ENCODE results near the gene ZNF800.

ZNF800 gene

DNA sequence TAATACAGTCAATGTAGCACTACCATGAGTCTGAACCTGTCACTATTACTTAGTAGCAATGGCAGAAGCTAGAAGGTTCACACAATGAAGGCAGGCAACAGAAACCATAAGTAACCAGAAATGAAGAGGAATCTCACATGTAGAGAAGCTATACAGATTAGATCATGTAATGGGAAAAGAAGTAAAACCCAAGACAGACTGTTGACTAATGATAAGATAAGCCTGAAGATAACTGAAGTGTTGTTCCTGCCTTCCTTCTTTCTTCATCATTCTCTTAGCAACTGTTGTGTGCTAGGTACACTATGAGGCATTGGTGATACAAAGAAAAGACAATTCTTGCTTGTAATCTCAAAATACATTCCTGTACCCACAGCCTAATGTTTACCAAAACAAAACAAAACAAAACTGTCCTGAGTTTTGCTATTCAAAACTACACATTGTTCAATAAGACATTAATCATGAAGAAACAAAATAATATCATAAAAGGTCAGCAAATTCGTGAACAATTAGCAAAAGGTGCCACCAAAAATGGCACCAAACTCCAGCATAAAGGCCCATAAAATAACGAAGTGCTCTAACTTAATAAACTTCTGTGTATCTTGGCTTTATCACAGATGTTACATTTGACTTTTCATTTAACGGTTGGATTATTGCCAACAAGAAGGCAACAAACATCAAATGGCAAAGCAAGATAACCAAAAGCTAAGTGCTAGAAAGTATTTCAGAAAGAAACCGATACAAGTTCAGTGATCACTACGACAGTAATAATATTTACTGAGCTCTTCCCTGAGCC lies 27.1 kb downstream of the ZNF800 start:
- TF ChIP-seq FOXP2 (optimal IDR thresholded peaks at IDR 0.05; ENCODE audit: borderline replicate concordance, extremely low read depth, extremely low read length, insufficient read depth): no peak
- no peak for TF ChIP-seq POLR2AphosphoS5 (IDR thresholded peaks at IDR 0.05; ENCODE audit: low read depth, low read length)

DNA sequence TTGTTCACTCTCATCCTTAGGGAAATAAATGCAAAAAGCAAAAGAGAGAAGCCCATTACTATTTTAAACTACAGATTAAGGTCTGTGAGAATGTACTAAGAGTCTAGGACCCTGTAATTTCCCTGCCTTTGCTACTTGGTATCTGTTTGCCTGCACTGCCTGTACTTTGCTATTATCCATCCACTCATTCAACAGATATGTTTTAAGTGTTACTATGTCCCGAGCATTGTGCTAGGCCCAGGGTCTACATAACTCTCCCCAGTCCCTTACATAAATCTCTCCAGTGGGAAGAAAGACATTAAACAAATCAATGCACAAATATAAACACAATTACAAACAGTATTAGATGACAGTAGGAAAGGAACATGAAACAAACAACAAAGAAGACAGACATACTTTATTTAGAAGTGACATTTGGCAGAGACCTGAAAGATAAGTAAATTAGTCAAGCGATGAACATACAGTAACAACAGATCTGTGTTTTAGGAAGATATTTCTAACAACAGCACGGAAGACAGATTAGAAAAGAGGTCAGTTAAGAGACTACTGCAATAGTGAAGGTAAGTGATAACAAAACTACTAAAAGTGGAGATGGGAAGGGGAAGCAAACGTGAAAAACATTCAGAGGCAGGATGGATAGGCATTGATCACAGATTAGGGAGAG lies 30.0 kb downstream of the ZNF800 start:
- TF ChIP-seq SIN3A (IDR thresholded peaks at IDR 0.05; ENCODE audit: borderline replicate concordance, insufficient read depth, low read length): no peak
- TF ChIP-seq POLR2AphosphoS5 (IDR thresholded peaks at IDR 0.05; ENCODE audit: low read depth, low read length): no peak
- TF ChIP-seq, protein P1, sequence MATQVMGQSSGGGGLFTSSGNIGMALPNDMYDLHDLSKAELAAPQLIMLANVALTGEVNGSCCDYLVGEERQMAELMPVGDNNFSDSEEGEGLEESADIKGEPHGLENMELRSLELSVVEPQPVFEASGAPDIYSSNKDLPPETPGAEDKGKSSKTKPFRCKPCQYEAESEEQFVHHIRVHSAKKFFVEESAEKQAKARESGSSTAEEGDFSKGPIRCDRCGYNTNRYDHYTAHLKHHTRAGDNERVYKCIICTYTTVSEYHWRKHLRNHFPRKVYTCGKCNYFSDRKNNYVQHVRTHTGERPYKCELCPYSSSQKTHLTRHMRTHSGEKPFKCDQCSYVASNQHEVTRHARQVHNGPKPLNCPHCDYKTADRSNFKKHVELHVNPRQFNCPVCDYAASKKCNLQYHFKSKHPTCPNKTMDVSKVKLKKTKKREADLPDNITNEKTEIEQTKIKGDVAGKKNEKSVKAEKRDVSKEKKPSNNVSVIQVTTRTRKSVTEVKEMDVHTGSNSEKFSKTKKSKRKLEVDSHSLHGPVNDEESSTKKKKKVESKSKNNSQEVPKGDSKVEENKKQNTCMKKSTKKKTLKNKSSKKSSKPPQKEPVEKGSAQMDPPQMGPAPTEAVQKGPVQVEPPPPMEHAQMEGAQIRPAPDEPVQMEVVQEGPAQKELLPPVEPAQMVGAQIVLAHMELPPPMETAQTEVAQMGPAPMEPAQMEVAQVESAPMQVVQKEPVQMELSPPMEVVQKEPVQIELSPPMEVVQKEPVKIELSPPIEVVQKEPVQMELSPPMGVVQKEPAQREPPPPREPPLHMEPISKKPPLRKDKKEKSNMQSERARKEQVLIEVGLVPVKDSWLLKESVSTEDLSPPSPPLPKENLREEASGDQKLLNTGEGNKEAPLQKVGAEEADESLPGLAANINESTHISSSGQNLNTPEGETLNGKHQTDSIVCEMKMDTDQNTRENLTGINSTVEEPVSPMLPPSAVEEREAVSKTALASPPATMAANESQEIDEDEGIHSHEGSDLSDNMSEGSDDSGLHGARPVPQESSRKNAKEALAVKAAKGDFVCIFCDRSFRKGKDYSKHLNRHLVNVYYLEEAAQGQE (IDR thresholded peaks at IDR 0.05; ENCODE audit: insufficient read depth in 1 of 2, low read depth in 2 of 2, low read length in 2 of 2): no peak
- TF ChIP-seq FOXP2 (optimal IDR thresholded peaks at IDR 0.05; ENCODE audit: borderline replicate concordance, extremely low read depth, extremely low read length, insufficient read depth): no peak
- no peak for TF ChIP-seq TAF1 (IDR thresholded peaks at IDR 0.05; ENCODE audit: borderline replicate concordance, insufficient read depth, low read length)

DNA sequence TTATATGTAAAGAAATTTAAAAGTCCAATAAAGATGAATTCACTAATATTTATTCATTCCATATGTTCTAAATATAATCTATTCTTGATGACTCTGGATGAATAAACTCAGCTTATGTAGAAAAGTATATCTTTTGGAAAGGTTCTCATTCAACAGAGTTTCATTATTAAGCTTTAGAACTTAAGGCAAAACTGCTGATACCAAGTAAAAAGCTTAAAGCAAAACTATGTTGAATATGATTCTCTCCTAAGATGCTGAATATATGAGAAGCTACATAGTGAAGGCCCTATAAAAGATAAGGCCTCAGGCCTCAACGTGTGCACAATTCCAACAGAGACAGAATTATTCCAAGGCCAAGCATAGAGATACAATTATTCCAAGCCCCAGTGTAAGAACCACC lies 30.8 kb downstream of the ZNF800 start:
- TF ChIP-seq SIN3A (IDR thresholded peaks at IDR 0.05; ENCODE audit: borderline replicate concordance, insufficient read depth, low read length) (no peak), POLR2AphosphoS5 (IDR thresholded peaks at IDR 0.05; ENCODE audit: low read depth, low read length) (no peak), FOXP2 (optimal IDR thresholded peaks at IDR 0.05; ENCODE audit: borderline replicate concordance, extremely low read depth, extremely low read length, insufficient read depth) (no peak), TAF1 (IDR thresholded peaks at IDR 0.05; ENCODE audit: borderline replicate concordance, insufficient read depth, low read length) (no peak)
- TF ChIP-seq, protein P1 (IDR thresholded peaks at IDR 0.05; ENCODE audit: insufficient read depth in 1 of 2, low read depth in 2 of 2, low read length in 2 of 2): no peak

DNA sequence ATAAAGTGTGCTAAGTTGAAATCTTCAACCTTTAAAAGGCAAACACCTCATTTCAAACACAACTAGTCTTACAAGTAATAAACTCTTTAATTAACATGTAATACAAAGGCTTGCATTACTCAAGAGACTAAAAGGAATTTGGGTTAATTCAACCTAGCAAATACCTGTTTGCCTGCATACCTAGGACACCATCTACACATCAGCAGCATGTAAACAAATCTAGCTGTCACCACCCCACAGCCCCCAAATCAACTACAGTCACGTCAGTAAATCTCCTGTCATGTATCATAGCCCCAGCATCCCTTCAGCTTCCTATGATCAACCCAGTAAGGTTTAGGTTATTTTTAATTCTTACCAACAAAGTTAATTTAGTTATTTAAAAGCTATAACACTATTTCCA lies 33.5 kb downstream of the ZNF800 start:
- no peak for TF ChIP-seq SIN3A (IDR thresholded peaks at IDR 0.05; ENCODE audit: borderline replicate concordance, insufficient read depth, low read length)
- TF ChIP-seq FOXP2 (optimal IDR thresholded peaks at IDR 0.05; ENCODE audit: borderline replicate concordance, extremely low read depth, extremely low read length, insufficient read depth): no peak
- no peak for TF ChIP-seq TAF1 (IDR thresholded peaks at IDR 0.05; ENCODE audit: borderline replicate concordance, insufficient read depth, low read length)

DNA sequence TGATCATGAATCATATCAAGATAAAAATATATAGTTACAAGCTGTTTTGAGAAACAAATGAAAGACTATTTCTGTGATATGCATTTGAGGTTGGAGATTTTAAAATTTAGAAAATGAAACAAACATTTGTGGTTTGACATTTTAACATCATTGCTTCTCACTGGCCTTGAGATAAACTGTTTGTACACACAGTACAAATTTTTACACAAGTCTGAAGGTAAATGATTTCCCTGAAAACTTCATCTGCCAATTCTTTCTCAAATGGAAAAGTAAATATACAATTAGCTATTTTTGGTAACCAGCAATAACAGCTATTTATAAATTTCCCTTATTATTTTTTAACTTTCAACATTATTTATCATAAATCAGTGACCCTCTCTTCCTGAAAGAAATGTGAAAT lies 38.6 kb downstream of the ZNF800 start:
- no peak for TF ChIP-seq TAF1 (IDR thresholded peaks at IDR 0.05; ENCODE audit: borderline replicate concordance, insufficient read depth, low read length)
- TF ChIP-seq FOXP2 (optimal IDR thresholded peaks at IDR 0.05; ENCODE audit: borderline replicate concordance, extremely low read depth, extremely low read length, insufficient read depth): no peak
- TF ChIP-seq, protein P1 (IDR thresholded peaks at IDR 0.05; ENCODE audit: insufficient read depth in 1 of 2, low read depth in 2 of 2, low read length in 2 of 2): no peak
- no peak for TF ChIP-seq POLR2AphosphoS5 (IDR thresholded peaks at IDR 0.05; ENCODE audit: low read depth, low read length)
- TF ChIP-seq SIN3A (IDR thresholded peaks at IDR 0.05; ENCODE audit: borderline replicate concordance, insufficient read depth, low read length): no peak

DNA sequence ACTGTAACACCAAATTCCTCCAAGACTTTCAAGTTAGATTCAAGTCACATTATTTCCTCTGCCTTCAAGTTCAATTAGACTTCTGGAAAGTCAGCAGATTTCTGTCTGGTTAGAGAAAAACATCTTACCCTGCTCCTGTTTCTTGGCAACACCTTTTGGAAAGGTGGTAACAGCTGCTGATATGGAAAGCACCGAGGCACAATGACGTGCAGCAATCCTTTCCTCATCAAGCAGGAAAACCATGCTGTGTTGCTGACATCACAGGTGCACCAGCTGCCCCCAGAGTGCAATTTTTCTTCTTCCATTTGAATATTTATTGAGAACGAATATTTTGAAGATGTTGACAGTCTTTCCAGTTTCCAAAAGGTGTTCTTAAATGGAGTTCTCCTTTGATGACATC lies 41.9 kb downstream of the ZNF800 start:
- TF ChIP-seq TAF1 (IDR thresholded peaks at IDR 0.05; ENCODE audit: borderline replicate concordance, insufficient read depth, low read length) (no peak), FOXP2 (optimal IDR thresholded peaks at IDR 0.05; ENCODE audit: borderline replicate concordance, extremely low read depth, extremely low read length, insufficient read depth) (no peak), POLR2AphosphoS5 (IDR thresholded peaks at IDR 0.05; ENCODE audit: low read depth, low read length) (no peak), SIN3A (IDR thresholded peaks at IDR 0.05; ENCODE audit: borderline replicate concordance, insufficient read depth, low read length) (no peak)
- TF ChIP-seq, protein P1 (IDR thresholded peaks at IDR 0.05; ENCODE audit: insufficient read depth in 1 of 2, low read depth in 2 of 2, low read length in 2 of 2): no peak

Measured in PFSK-1 (cell line).